NCI-H524 treated with DMSO at 0.1 percent for 48 hours (cell line): Measurements from ENCODE around the gene FAM200A.
"Not testable (repeated sequence)": the region's sequence is repeated elsewhere in the genome, so short reads cannot be mapped to it uniquely, and the experiment has no call there.

Experiments used
- DNase-seq: peaks from one replicate; lab custom pipeline; 2025; lab: John Stamatoyannopoulos, UW

The FAM200A gene

DNA sequence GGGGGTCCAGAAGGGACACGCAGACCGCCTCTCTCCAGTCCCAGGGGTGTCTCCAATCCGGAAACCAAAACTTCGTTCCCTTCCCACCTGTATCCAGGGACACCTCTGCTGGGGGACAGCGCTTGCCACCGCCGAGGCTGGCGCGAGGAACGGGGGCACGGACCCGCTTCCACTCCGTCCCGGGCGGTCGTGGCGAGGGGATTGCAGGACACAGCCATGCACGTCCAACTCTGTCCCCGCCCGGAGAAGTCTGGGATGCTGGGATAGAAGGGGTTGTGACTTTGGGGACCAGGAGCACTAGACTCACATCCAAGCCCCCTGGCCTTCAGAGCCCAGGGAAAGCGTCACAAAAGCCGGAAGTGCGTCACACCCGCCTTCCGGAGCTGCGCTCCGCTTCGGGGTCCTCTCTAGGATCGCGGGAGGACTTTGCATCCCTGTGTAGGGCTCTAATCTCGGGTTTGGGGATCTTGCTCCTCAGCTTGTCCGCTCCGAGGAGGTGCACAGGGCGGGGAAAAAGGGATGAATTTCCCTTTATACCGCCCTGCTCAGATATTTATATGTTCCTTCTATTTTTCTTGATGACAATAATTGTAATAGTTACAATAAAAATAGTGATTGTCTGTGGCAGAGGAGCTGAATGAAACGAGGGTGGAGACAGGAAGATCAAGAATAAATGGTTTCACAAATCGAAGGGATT is at the start of gene FAM200A:
Gene FAM200A, minus strand, starts transcription at position 348 of the 697 bp plus-strand sequence. CDS start 3,707 bp downstream, outside the sequence.
- peak; percentile 39 for DNase-seq

DNA sequence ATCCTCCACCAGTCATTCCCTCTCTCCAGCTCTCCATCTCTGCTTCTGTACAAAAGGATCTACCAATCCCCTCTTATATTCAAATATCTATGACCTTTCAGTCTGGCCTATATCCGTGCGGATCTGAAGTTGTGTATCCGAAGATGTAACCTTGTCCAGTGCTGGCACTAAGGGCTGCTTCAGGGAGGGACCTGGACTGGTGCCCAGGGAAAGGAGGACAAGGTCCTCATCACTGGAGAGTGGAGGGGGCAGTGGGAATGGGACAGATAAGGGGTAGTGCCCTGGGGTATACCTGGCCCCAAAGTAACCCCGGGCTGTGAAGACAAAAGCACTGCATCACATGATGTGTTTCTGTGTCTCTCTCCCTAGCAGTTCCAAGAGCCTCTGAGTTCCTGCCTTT is 47.9 kb upstream of the FAM200A start:
- DNase-seq = no peak

DNA sequence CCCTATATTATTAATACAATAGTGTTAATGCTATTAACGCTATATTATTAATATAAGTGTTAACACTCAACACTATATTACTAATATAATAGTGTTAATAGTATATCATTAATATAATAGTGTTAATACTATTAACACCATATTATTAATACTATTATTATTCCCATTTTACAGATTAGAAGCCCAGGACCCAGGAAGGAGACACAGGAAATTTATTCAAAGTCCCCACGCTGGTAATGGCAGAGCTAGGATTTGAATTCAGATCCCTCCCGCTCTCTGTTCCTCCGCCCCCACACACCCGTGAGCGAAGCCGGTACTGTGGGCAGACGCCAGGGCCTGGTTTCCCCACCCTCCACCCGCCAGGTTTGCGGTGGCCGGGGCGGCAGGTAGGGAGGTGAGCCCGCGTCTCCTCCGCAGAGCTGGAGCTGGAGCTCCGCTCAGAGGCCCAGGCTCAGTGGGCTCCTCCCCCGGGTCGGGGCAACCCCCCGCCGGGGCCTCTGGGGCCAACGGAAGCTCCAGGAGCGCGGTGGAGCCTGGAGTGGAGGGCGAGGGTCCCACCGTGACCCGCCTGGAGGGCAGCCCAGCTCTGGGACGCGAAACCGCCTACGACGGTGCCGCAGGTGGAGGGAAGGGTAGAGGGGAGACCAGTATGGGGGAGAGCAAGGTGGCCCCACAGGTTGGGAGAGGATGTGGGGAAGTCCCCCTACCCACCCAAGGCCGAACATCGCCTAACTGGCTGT is 46.0 kb upstream of the FAM200A start, which contains the start of gene TMEM225B:
Gene TMEM225B, plus strand, starts transcription at position 506 of the 740 bp plus-strand sequence. CDS start 6,122 bp downstream, outside the sequence.
- no peak for DNase-seq

DNA sequence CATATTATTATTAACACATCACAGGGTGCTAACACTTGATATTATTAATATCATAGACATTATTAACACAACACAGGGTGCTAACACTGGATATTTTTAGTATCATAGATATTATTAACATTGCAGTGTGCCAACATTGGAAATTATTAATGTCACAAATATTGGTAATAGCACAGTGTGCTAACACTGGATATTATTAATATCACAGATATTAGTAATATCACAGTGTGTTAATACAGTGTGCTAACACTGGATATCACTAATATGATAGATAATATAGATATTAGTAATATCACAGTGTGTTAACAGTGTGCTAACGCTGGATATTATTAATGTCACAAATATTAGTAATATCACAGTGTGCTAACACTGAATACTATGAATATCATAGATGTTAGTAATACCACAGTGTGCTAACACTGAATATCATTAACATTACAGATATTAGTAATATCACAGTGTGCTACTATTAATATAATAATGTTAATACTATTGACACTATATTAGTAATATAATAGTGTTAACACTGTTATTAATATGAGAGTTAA is 44.6 kb upstream of the FAM200A start:
- DNase-seq = no peak

DNA sequence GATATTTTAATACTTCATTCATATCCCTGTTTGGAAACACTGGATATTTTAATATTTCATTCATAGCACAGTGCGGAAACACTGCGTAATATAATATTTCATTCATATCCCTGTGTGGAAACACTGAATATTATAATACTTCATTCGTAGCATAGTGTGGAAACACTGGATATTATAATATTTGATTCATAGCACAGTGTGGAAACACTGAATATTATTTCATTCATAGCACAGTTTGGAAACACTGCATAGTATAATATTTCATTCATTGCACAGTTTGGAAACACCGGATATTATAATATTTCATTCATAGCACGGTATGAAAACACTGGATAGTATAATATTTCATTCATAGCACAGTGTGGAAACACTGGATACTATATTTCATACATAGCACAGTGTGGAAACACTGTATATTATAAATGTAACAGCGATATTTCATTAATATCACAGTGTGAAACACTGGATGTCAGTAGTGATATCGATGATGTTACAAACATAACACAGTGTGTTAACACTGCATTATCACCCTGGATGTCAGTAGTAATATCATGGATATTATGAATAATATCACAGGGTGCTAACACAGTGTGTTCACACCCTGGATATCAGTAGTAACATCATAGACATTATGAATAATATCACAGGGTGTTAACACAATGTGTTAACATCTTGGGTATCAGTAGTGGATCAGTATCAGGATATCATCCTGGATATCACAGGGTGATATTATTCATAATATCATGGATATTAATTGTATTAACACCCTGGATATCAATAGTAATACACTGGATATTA is 43.2 kb upstream of the FAM200A start:
- no peak for DNase-seq

DNA sequence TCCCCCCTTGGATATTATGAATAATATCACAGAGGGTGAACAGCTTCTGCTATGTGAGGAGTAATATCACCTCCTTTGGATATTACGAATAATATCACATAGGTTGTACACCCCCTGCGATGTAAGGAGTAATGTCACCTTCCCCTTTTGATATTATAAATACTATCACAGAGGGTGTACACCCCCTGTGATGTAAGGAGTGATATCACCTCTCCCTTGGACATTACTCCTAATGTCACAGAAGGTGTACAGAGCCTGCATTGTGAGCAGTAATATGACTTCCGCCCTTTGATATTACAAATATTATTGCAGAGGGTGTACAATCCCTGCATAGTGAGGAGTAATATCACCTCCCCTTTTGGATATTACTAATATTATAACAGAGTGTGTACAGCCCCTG is 37.0 kb upstream of the FAM200A start:
- no peak for DNase-seq

DNA sequence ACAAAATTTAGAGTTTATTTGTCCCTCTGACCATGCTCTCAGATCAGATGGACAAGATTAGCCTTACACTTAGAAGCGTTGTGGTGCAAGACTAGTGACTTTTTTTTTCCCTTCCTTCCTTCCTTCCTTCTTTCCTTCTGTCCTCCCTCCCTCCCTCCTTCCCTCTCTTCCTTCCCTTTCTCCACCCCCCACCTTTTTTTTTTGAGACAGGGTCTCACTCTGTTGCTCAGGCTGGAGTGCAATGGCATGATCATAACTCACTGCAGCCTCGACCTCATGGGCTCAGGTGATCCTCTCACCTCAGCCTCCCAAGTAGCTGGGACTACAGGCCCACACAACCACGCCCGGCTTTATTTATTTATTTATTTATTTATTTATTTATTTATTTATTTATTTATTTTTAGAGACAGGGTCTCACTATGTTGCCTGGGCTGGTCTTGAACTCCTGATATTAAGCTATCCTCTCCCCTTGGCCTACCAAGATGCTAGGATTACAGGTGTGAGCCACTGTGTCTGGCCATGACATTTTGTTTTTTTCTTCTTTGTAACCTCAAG is 28.9 kb upstream of the FAM200A start:
- DNase-seq = not testable (repeated sequence)

DNA sequence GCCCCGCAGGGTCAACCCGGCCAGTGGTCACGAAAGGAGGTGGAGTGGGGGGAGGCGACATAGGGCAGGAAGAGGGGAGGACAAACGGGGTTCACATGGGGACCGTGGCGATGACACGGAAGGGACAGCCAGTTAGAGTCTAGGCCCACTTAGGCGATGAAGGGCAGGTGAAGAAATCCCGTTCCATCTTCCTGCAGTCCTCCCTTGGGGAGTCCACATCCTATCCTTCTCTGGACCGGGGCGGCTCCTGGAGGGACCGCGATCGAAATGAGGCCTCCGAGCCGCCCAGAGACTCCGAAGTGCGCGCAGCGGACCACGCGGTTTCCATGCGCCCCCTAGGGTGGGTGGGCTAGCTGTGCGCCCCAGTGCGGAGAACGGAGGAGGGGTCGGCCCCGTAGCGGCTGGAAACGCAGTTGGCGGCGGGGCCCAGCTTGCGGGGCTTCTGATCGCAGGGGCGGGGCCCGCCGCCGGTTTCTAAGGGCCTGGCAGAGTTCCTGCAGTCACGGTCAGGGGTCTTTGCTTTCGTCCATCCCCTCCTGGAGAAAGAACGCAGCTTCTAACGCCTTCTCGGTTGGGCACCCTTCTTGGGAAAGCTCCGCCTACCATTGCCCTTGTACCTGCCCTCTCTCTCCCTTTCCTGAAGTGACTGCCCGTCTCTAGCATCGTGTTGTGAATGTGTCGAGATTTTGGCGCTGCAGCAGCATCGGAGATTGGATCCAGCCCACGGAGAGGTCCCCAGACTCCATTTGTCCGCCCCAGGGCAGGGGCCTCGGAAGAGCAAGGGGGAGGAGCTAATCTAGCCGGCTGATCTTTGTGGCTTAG is 28.3 kb upstream of the FAM200A start:
- DNase-seq = peak; percentile 17

DNA sequence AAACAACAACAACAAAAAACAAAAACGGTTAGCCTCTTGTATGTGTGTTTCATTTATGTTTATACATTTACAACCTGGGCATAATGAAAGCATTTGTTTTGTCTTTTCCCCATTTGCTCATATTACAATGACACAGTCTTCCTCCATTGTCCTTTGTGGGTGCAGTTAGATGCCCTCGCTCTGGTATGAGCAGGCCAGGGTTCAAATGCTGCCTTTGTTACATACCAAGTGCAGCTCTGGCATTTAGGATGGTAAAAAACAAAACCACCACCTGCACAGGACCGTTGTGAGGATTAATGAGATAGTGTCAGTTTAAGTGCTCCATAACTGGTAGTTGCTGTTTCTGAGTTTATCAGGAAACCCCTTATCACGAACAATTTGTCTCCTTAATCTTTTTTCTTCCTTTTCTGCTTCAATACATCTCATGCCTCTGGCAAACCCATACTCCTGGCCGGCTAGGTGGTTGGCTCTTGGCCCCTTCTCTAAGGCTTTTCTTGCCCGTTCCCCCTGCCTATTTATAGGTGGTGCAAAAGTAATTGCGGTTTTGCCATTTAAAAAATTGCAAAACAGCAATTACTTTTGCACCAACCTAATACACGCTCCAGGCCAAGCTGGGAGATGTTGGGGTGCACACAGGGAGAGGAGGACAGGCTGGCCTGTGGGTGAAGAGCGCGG is 27.5 kb upstream of the FAM200A start:
- DNase-seq = no peak

DNA sequence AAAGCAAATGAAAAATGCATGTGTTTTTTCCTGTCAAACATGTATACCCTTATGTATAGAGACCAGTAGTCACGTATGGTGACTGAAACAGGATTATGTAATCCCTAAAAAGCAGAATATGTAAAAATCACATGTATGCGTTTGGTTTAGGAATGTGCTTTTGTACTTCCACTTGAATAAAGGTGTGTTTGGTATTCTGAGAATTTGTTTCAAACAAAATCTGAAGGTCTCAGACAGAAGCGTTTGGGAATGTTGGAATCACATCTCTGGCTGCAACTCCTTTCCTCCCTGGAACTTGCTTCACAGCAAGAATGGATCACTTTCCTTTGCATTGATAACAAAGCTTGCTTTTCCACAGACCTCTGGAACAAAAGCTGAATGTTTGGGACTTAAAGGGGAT is 24.3 kb upstream of the FAM200A start:
- no peak for DNase-seq

DNA sequence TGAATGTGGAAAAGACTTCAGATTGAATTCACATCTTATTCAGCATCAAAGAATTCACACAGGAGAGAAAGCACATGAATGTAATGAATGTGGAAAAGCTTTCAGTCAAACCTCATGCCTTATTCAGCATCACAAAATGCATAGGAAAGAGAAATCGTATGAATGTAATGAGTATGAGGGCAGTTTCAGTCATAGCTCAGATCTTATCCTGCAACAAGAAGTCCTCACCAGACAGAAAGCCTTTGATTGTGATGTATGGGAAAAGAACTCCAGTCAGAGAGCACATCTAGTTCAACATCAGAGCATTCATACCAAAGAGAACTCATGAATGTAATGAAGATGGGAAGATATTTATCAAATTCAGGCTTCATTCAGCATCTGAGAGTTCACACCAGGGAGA is 21.3 kb upstream of the FAM200A start:
- no peak for DNase-seq

DNA sequence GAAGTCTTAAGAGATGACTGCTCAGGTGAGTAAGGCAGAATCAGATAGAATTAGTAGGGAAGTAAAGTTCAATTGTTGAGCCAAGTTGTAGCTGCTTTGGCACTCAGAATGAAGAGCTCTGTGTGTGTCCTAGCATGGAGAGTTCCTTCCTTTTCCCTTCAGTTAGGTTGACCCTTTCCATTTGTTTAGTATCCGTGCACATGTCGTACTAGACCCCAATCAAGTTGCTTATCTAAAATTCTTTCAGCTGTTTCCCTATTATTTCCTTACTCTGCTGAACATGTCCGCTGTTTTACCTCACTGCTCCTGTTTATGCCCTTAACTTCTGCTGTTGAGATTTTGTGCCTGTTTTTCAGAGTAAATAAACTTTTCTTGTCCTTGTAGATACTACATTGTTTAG is 19.9 kb upstream of the FAM200A start:
- no peak for DNase-seq

DNA sequence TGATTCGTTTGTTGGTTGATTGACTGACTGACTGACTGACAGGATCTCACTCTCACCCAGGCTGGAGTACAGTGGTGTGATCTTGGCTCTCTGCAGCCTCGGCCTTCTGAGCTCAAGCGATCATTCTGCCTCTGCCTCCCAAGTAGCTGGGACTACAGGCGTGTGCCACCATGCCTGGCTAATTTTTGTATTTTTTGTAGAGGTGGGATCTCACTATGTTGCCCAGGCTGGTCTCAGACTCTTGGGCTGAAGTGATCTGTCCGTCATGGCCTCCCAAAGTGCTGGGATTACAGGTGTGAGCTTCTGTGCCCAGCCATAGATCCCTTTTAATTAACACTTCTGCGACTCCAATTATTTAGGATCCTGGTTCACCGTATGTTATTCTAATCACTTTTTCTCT is 16.9 kb upstream of the FAM200A start:
- DNase-seq = not testable (repeated sequence)

DNA sequence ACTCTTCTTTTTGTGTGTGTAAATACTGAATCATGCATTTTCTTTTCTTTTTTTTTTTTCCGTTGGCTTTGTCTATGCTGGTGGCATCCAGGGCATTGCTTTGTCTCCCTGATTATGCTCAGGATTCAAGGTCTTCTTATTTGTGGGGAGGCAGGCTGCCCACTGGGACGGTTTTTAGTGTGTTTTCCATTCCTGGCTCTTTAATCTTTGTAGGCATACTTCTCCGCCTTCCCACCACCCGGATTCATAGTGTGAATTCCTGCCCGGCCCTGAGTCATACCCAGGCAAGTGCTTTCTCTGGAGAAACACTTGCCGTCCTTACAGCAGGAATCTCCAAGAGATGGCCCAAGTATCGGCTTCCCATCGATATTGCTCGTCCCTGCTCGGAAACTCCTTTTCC is 11.7 kb upstream of the FAM200A start:
- DNase-seq = no peak

DNA sequence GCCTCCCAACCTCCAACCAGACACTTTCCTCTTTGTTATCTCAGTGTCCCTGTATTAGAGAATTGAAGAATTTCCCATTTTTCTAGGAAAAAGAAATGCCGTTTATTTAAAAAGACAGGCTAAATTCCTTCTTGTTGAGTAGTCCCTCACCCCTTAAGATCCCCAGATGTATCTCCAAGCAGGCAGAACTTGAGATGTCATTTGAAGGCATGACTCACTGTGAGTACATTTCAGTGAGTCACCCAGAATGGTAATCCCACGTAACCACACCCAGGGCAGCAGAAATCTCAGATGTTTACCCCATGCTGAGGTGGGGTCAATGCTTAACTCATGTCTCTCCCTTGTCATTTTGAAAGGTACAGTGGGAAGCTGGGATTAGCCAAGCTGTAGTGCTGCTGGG is 10.9 kb upstream of the FAM200A start:
- no peak for DNase-seq

DNA sequence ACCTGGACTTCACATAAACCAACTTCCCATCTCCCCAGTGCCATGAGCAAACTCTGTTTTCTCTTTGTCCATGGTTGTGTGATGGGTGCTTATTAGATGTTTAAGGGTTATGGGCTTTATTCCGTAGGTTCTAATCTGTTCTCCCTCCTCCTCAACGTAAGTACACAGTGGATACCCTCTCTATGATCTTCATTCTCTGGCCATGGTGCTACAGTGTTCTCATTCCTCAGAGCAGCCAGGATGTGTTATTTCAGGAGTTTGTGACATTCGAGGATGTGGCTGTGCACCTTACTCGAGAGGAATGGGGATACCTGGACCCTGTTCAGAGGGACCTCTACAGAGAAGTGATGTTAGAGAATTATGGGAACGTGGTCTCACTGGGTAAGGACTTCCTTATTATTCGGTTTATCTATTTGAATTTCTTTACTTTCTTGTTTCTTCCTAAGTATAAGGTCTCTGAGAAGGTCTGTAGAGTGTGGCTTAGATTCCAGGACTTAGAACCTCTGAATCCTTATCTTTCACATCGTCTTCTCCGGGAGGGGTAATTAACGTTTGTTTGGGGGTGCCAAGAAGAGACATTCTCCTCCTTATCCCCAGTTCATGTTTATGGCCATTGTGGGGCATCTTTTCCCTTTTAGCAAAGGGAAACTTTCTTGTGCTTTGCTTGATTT is 10.3 kb upstream of the FAM200A start:
- DNase-seq = no peak

DNA sequence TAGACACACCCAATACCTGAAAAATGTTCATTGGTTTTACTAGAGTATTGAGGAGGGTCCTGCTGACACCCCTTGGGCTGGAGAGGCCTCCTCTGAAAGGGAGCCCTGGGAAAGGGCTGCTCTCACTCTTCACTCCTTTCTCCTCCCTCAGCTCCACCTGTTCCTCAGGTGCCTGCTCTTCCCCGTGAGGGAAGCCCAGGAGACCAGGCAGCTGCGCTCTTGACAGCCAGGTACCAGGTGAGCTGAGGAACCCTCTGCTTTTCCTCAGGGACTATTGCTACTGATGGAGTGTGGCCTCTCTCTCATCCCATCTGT is 9.8 kb upstream of the FAM200A start:
- no peak for DNase-seq

DNA sequence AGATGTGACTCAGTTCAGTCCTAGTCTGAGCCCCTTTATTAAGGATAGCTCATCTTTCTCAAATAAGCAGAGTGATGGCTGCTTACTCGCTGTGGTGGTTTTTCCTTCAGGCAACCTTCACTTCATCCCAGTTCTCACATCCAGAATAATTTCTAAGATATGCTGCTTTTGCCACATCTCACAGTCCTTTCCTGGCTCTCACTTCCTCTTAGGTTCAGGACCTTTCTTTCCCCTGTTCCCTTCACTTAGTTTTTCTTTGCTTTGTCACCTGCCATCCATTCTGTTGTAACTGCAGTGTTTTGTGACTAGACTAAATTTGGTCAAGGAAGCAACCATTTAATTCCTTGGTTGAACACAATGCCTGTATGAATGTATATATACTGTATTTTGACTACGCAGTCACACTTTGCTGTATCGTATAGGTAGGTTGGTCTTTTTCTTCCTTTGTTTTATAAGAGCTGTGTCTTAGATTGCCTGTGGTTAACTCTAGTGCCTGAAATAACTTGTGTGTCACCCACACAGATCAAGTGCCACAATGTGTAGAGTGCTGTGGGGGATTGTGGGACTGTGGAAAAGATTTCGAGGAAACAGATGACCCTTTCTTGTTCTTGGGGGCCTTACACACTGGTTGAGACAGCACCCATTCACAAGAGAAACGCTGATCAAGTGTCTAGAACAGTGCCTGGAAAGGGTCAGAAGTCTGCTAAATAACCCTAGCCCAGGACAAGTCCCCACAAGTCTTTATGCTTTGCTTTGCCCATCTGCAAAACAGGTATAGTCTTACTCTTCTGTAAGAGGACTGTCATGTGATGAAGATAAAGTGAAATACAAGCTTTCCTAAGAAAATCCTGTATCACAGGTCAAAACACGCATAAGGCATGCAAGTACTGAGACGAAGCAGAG is 9.2 kb upstream of the FAM200A start:
- DNase-seq = no peak
